GM12878 (cell line): ENCODE results near the gene BTG2.

Experiments
- BRCA1 ChIP-seq: IDR thresholded peaks from 2 replicates; pipeline ENCODE4 v1.6.1; 2011; ENCODE audit warnings: low read depth, low read length, improper control_type of control experiment
- EZH2 ChIP-seq: IDR thresholded peaks from 2 replicates; pipeline ENCODE4 v1.6.1; 2012; ENCODE audit warnings: low read depth, mild to moderate bottlenecking, control low read depth, inconsistent platforms, low read length, borderline replicate concordance; ENCODE audit not compliant: control insufficient read depth

DNA sequence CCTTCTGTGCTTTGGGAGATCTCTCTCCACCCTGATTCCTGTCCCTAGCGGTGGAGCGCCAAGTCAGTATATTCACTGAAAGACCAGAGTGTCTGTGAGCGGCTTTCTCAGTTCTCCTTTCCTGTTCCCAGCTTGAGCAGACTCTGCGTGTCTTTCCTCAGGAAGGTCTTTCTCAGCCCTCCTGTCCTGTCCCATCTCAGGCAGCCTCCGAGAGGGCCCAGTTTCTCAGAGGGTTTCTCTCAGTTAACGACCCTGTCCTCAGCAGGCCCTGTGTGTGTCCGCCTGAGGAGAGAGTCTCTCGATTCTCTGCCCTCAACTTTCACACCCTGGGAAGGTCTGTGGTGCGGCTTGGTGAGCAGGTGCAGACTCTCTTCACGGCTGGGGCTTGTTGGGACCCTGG, 41.8 kb upstream of the BTG2 start:
- TF ChIP-seq BRCA1: no peak
- TF ChIP-seq EZH2: no peak
